DMS53 treated with DMSO at 0.1 percent for 48 hours (cell line): ENCODE measurements around the gene TRPM4.
A peak's percentile ranks its signal among the peaks of the same experiment; 100 is the strongest.
"Not testable (repeated sequence)": the region's sequence is repeated elsewhere in the genome, so short reads cannot be mapped to it uniquely, and the experiment has no call there.

Source experiments
- DNase-seq: peaks from one replicate; lab custom pipeline; 2025; ENCODE audit not compliant: unreplicated experiment; lab: John Stamatoyannopoulos, UW

Gene TRPM4

DNA sequence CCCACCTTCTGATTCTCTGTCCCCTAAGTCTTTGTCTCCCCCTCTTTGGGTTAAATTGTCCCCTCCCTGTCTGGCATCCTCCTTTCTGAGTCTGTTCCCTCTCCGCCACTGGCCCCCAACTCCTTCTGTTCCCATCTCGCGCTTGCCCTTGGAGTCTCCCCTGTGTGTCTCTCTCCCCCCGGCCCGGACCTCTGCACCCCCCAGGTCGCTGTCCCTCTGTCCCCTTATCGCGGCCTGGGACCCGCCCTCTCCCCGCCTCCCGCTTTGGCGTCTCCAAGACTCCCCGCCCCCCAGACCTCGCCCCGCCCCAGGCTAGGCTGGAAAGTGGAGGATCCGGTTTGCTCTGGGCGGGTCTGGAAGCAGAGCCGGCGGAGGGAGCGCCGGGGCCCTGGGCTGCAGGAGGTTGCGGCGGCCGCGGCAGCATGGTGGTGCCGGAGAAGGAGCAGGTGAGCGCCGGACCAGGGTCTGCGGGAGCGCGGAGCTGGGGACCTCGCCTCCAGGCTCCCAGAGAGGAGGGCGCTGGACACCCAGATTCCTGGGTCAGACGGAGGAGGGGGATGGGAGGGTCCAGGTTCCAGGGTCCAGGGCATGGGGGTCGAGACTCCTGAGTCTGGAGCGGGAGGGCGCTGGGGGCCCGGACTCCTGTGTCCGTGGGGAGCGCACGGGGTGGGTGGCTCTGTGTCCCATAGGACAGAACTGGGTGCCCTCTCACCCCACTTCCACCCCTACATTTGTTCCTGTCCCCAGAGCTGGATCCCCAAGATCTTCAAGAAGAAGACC is at the start of gene TRPM4:
Gene TRPM4, plus strand, starts transcription at position 348 of the 780 bp plus-strand sequence. Its CDS starts 75 bp downstream, at position 423.
- peak; percentile 61 for DNase-seq

DNA sequence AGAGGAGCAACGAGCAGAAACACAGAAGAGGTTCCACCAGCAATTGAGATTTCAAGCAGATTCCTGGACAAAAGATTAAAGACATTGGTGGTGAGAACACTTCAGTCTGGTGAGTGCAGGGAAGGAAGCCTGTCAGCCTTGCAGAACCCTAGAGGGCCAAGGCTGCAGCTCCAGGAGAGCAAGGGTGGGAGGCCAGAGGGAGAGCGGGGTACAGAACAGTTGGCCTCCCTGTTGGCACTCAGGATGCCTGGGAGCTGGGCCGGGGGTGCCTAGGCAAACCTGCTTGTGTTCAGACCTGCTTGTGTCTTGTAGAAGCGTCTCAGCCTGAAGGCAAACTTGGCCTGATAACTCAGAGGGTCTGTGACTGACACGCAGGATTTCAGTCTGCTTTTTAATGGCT is 48.5 kb upstream of the TRPM4 start:
- no peak for DNase-seq

DNA sequence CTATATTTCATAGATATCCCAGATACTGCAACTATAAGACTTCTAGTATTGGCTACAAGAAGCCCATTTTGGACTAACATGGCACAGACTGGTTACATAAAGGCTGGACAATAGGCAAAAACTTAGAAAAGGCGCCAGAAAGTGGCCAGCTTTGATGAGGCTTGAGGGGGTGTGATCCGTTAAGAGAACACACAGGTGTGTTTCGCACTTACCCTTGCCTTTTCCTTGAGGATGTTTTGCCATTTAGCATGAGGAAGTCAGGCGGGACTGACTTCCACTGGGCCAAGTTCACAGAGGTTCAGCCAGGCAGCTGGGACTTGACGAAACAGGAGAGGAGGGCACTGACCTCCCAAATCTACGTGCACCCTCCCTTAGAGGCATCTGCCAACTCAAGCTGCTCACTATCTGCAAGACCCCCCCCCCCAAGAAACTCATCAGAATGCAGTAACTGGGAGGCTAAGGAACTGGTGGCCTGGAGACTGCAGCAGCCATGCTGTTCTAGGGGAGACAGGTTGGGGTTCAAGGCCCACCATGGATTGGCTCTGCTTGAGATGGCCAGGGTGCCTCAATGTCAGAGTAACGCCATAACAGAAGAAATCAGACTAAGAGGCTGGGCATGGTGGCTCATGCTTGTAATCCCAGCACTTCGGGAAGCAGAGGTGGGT is 47.9 kb upstream of the TRPM4 start:
- DNase-seq = no peak

DNA sequence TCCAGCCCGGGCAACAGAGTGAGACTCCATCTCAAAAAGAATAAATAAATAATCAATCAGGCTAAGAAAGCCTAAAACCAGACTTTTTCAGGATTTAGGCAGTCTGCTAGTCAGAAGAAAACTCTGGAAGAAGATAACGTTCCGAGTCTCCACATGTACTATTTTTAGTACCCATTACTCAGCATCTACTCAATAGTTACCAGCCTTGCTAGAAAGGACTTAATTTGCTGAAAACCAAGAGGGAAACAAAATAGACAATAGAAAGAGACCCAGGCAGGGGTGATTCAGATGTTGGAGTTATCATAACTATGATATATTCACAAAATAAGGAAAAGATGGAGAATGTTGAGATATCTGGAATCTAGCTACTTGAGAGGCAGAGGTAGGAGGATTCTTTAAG is 47.0 kb upstream of the TRPM4 start:
- no peak for DNase-seq

DNA sequence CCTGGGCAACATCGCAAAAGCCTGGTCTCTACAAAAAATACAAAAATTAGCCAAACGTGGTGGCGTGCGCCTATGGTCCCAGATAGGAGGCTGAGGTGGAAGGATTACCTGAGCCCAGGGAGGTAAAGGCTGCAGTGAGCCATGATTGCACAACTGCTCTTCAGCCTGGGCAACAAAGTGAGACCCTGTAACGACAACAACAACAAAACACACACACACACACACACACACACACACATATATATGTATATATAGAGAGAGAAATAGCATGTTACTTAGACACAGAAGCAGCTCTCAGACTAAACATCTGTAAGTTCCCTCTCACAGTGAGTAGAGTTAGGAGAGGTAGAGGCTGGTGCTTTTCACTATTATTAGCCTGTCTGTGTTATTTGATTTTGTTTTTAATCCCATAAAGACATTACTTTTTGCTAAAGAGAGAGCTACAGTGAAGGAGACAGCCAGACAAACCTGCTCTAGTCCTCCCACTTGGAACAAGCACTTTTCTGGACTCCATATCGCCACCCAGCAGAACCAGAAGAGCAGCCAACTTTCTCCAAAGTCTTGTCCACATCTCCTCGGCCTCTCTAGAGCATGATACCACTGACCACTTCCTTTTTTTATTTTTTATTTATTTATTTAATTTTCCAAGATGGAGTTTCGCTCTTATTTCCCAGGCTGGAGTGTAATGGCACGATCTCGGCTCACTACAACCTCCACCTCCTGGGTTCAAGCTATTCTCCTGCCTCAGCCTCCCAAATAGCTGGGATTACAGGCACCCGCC is 46.2 kb upstream of the TRPM4 start:
- DNase-seq = no peak

DNA sequence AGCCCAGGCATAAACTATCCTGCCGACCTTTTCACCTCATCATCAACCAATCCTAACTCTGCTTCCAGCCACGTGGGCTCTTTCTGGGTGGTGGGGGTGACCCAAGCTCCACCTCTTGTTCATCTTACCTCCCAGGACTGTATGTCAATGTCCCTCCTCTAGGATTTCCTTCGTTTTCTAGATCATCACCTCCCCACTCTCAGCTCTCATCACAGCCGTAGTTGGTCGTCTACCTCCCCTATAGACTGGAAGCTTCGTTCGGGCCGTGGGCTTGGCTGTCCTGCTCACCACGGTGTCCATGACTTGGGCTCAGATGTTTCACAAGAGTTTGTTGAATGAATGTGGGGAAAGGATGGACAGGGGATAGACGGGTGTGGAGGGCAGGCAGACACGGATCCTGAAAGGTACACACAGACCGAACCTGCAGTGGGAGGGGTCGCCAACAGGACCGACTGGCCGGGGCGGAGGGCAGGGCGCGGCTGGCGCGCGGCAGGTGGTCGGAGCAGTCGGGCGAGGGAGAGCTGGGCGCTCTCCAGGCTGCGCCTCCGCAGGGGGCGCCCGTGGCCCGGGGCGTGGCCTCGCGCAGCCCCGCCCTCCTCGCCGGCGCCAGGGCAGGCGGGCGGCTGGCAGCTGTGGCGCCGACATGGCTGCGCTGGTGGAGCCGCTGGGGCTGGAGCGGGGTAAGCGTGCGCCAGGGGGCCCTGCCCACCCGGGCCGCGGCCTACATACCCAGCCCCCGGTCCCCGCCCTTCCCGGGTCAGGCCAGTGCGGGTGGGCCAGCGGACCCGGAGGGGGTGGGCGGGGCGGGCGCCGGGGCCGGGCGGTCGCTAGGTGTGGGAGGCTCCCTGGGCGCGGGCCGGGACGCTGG is 43.6 kb upstream of the TRPM4 start, which contains the start of gene LIN7B:
Gene LIN7B, plus strand, starts transcription at position 609 of the 868 bp plus-strand sequence. Its CDS starts 35 bp downstream, at position 644.
- DNase-seq = peak; percentile 21

DNA sequence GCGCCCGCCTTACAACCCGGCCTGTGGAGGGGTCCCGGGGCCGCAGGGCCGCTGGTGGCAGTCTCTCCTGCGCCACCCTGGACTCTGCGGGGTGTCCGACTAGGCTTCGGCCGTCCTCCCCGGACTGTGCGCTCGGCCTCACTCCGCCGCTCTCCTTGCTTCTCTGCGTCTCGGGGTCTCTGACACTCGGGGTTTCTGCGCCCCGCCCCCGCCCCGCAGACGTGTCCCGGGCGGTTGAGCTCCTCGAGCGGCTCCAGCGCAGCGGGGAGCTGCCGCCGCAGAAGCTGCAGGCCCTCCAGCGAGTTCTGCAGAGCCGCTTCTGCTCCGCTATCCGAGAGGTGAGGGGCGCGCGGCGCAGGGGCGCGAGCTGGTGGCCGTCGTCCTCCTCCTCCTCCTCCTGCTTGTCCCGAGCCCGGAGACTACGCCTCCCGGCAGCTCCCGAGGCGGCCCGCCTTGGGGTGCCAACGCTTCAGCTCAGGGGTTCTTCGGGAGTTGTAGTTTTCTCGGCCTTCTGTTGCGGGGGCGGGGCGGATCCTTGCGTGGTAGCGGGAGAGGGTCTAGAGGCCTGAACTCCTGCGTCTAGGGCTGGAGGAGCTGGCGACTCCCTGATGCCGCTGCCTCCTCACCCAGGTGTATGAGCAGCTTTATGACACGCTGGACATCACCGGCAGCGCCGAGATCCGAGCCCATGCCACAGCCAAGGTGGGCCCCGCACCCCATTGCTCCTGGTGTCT is 42.8 kb upstream of the TRPM4 start:
- no peak for DNase-seq

DNA sequence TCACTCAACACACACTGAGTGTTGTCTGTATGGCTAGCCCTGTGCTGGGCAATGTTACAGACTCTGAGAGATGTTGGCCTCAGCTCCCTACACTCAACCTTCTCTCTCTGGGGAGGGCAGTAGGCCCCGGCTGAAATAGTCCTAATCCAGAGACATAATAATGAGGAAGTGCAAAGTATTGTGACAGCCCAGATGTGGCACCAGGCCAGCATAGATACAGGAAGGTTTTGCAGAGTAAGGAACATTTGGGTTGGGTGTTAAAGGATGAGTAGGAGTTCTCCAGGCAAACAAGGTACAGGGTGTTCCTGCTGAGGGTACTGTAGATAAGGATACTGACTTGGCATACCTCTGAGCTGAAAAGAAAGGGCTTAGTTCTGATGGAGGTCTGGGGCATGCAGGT is 41.0 kb upstream of the TRPM4 start:
- DNase-seq = no peak

DNA sequence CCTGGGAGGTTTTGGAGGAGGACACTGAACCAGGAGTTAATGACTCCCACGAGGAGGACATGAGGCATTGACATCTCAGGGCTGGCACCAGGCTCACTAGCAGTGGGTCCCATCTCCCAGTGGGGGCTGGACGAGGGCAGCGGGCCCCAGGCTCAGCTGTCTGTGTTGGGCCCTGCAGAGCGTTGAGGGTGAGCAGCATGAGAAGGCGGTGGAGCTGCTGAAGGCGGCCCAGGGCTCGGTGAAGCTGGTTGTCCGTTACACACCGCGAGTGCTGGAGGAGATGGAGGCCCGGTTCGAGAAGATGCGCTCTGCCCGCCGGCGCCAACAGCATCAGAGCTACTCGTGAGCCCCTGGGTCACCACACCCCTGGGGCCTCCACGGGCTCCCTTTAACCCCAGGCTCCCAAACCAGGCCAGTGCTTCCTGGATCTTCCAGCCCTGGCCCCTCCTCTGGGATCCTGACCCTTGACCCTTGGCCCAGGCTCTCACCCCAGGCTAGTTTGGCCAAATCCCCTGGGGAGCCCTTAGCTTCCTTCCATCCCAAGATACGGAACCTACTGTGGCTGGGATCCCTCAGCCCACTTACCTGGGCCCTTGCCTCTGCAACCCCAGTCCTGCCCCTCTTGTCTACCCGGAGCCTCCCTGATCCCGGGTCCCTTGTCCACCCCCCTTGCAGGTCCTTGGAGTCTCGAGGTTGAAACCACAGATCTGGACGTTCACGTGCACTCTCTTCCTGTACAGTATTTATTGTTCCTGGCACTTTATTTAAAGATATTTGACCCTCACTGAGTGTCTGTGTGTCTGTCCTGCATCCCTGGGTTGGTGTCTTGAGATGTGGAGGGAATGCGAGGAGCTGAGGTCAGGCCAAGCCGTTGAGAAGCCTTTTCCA is 39.7 kb upstream of the TRPM4 start:
- DNase-seq = no peak

DNA sequence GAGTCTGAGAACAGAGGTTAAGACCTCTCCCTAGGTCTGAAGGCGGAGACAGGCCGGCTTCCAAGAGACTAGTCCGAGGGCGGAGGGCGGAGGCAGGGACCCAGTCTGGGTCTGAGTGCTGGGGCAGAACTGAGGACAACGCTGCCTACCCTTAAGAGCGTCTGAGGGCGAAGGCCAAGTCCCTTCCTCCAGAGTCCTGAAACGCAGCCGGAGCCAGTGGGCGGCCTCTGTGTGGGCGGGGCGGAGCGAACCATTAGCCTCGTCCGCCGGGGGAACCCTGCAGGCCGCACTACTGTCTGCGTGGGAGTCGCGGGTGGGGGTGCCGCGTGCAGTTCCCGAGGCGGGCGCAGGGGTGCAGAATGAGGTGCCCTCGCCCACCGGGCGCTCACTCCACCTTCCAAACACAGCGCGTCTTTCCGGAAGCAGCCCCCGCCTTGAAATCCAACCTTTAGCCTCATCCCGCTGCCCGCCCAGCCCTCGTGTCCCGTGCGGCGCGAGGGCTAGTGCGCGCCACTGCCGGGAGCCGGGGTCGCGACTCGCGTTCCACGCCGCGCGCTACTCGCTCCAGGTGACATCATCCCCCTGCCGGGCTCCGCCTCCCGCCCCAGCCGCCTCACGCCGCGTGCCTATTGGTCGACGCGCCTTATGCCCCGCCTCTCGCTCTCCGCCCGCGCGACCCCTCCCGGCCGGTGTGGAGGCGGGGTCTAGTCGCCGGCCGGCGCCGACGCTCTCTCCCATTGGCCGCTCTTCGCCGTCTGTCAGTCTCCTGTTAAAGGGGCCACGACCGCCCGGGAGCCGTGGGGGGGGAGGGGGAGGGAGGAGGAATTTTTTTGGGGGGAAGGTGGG is 38.8 kb upstream of the TRPM4 start, which contains the start of gene C19orf73:
Gene C19orf73, minus strand, starts transcription at position 579 of the 846 bp plus-strand sequence. Its CDS starts 121 bp downstream, at position 458.
- DNase-seq = peak; percentile 84

DNA sequence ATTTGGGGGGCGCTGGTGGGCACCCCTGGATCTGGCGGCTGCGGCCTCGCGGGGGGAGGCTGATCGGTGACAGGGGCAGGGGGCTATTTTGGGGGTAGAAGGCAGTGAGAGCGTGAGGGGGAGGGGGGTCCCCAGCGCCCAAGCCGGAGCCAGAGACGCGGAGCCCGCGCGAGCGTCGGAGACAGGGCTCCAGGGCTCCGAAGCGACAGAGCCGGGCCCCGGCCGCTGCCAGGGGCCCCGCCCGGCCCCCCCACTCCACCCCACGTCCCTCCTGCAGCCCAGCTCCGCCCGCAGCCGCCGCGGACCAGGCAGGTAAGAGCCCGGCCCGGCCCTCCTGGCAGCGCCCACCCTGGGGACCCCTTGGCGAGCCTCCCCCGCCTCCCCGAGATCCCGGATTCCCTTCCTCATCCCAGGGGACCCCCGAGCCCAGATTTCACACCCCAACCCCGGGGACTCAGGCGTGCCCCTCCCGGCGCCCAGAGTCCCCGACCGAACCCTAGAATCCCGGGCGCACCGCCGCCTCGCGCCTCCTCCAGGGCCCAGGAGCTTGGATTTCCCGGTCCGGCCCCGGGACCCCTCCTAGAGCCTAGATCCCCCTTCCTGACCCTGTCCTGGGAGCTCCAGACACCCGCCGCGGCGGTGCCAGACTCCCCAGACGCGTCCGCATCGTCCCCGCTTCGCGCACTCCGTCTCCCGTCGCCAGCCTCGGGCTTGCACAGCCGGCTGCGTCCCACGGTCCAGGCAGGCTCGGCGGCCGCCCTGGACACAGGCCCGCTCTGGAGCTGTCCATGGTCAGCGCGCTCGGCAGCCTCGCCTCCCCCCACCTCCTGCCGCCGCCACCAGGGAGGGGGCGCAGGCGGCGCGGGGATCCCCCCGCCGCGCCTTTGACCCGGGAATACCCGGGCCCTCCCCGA is 37.9 kb upstream of the TRPM4 start, which contains the start of gene PPFIA3:
Gene PPFIA3, plus strand, starts transcription at position 134 of the 914 bp plus-strand sequence. CDS start 8,330 bp downstream, outside the sequence.
- no peak for DNase-seq

DNA sequence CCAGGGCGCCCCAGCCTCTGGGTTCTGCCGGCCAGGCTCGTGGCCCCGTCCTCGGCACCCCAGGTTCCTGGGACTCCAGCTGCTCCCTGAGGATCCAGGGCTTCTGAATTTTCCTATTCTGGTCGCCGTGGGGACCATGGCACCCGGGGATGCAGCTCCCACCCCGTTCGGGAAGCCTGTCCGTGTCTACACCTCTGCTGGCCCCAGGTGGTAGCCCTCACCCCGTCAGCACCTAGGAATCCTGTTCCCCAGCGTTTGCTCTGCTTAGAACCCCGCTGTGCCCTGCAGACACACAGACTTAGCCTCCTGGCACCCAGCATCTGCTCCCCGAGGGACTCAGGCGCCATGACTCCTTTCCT is 37.3 kb upstream of the TRPM4 start:
- DNase-seq = no peak

DNA sequence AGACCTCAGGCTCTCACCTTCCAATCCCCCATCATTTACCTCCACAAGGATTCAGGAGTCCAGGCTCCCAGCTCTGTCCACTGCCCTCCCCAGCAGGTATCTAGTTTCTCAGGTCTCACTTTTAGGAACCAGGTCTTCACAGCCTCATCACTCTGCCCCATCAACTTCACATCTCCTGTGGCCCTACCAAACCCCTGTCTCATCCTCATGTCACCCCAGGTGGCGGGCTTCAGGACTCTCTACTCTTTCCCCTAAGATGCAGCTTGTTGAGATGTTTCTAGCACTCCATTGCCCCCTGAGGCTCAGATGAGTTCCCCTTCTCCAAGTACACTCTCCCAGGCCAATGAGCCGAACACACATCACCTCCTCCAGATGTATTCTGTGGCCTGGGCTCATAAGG is 36.7 kb upstream of the TRPM4 start:
- no peak for DNase-seq

DNA sequence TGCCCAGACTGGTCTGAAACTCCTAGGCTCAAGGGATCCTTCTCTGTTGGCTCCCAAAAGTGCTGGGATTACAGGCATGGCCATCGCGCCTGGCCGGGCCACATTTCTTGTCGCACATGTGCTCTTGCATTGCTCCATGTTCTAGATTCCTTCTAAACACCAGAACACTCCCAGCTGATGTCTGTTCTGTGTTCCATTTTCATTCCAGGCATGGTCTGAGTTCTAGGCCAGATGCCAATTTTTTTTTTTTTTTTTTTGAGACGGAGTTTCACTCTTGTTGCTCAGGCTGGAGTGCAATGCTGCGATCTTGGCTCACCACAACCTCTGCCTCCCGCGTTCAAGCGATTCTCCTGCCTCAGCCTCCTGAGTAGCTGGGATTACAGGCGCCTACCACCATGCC is 35.8 kb upstream of the TRPM4 start:
- DNase-seq = not testable (repeated sequence)

DNA sequence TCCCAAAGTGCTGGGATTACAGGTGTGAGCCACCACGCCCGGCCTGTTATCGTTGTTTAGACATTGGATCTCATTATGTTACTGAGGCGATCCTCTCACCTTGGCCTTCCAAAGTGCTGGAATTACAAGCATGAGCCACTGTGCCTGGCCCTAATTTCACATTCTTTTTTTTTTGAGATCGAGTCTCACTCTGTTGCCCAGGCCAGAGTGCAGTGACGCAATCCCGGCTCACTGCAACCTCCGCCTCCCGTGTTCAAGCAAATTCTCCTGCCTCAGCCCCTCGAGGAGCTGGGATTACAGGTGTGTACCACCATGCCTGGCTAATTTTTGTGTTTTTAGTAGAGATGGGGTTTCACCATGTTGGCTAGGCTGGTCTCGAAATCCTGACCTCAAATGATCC is 34.3 kb upstream of the TRPM4 start:
- DNase-seq = not testable (repeated sequence)

DNA sequence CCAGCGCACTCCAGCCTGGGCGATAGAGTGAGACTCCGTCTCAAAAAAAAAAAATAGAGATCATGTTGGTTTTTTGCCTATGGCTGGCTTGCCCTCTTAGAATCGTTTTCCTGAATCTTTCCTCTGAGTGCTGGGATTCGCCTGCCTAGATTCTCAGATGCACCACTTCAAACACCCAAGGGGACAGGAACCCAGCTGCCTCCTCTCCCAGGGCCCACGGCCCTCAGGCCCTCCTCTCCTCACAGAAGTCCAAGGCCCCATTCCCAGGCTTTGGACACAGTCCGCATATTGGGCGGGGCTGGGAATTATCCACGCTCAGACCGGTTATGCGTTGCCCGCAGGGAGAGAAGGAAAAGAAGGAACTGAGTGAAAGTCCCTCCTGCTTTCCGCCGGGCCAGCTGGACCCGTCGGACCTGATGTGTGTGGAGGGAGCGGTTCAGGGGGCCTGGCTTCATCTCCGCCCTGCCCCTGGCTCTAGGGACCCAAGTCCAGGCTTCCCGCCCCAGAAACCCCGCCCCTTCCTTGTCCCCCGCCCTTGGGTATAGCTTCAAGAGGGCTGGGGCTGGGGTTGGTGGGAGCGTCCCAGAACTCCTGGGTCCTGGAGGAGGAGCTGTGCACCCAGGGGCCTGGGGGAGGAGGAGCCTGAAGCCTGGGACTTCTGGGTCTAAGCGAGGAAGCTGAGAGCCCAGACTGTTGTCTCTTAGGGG is 32.4 kb upstream of the TRPM4 start:
- no peak for DNase-seq
